H1 (cell line): ENCODE data around the gene SGCD. TPM values are rescaled to one million over a fixed set of nuclear protein-coding genes. Genes with fewer than 3 reads are reported as not detected.

Experiments used
- CTCF ChIA-PET: fragments of 300-600 bp; sonication (Branson Sonifier 250); formaldehyde crosslinking; loops from one replicate; lab custom pipeline; 2021; ENCODE audit not compliant: partially characterized antibody; lab: Charles Lee
- POLR2A ChIA-PET: fragments of 300-600 bp; sonication (Branson Sonifier 250); formaldehyde crosslinking; loops from one replicate; lab custom pipeline; 2021; ENCODE audit warnings: inconsistent platforms; ENCODE audit not compliant: partially characterized antibody; lab: Charles Lee
- DNase-seq, 2 experiments: peaks; one replicate each; pipeline versions ENCODE4 v3.0.0 to v3.0.0-alpha.2; 2010 to 2022; ENCODE audit warnings: low spot score in 2 of 2, low read depth in 1 of 2, mixed read lengths in 1 of 2
- FAIRE-seq: peaks from 2 replicates; lab custom pipeline; 2011; peaks lifted over from hg19 to GRCh38; lab: Jason Lieb, UNC
- H2AFZ ChIP-seq: 2 replicates; pipeline ENCODE4 v1.8.1; 2012; ENCODE audit warnings: low read length, inconsistent platforms
- H2AK5ac ChIP-seq: 2 replicates; pipeline ENCODE4 v1.6.1; 2013; ENCODE audit warnings: low read depth, low read length
- H2BK120ac ChIP-seq: replicated peaks from 2 replicates; pipeline ENCODE3; 2013; ENCODE audit warnings: low read depth, low read length, inconsistent platforms
- H2BK12ac ChIP-seq: 2 replicates; pipeline ENCODE4 v1.6.1; 2013; ENCODE audit warnings: low read depth, low read length
- H2BK15ac ChIP-seq: 2 replicates; pipeline ENCODE4 v1.6.1; 2013; ENCODE audit warnings: low read length
- H2BK20ac ChIP-seq: 2 replicates; pipeline ENCODE4 v1.6.1; 2013; ENCODE audit warnings: low read length
- H2BK5ac ChIP-seq: 2 replicates; pipeline ENCODE4 v1.6.1; 2013; ENCODE audit warnings: low read depth, low read length
- H3K14ac ChIP-seq: 2 replicates; pipeline ENCODE4 v1.6.1; 2013; ENCODE audit warnings: inconsistent platforms; ENCODE audit not compliant: insufficient read length
- H3K18ac ChIP-seq: 2 replicates; pipeline ENCODE4 v1.6.1; 2013; ENCODE audit warnings: low read length; ENCODE audit errors: extremely low read depth
- H3K23ac ChIP-seq: 2 replicates; pipeline ENCODE4 v1.6.1; 2013; ENCODE audit warnings: inconsistent platforms; ENCODE audit not compliant: insufficient read length
- H3K23me2 ChIP-seq: 2 replicates; pipeline ENCODE4 v1.6.1; 2013; ENCODE audit warnings: low read depth, low read length
- H3K27ac ChIP-seq: 2 replicates; pipeline ENCODE4 v1.6.1; 2011; ENCODE audit warnings: low read depth, low read length, inconsistent platforms
- H3K27me3 ChIP-seq, 4 experiments: replicated peaks in 1 of 4; 1 replicate in 1 of 4; 2 replicates in 3 of 4; pipeline versions ENCODE4 v1.6.1 to v1.8.1; 2011 to 2013; ENCODE audit warnings: low read length in 3 of 4, mild to moderate bottlenecking in 3 of 4, inconsistent platforms in 2 of 4, mixed read lengths in 2 of 4, moderate library complexity in 1 of 4; ENCODE audit not compliant: control insufficient read depth in 3 of 4, insufficient read depth in 3 of 4; ENCODE audit errors: extremely low read depth in 1 of 4
- H3K36me3 ChIP-seq, 4 experiments: 2 replicates each; pipeline versions ENCODE4 v1.6.1 to v1.8.1; 2011 to 2013; ENCODE audit warnings: mild to moderate bottlenecking in 4 of 4, low read length in 3 of 4, moderate library complexity in 2 of 4, control low read depth in 1 of 4, inconsistent platforms in 1 of 4; ENCODE audit not compliant: insufficient read depth in 4 of 4, control insufficient read depth in 2 of 4
- H3K4ac ChIP-seq: replicated peaks from 2 replicates; pipeline ENCODE3; 2013; ENCODE audit warnings: low read length, low read depth, mixed read lengths, inconsistent platforms; ENCODE audit not compliant: insufficient read length
- H3K4me1 ChIP-seq, 4 experiments: replicated peaks in 1 of 4; 1 replicate in 1 of 4; 2 replicates in 3 of 4; pipeline versions ENCODE4 v1.6.1 to v1.8.1; 2011 to 2013; ENCODE audit warnings: low read length in 3 of 4, inconsistent platforms in 2 of 4, mixed read lengths in 1 of 4; ENCODE audit not compliant: insufficient read depth in 4 of 4, control insufficient read depth in 3 of 4
- H3K4me2 ChIP-seq, 2 experiments: 2 replicates each; pipeline versions ENCODE4 v1.6.1 to v1.8.1; 2011 to 2013; ENCODE audit warnings: low read depth in 2 of 2, low read length in 2 of 2, control low read depth in 1 of 2, inconsistent platforms in 1 of 2, mild to moderate bottlenecking in 1 of 2; ENCODE audit not compliant: insufficient read depth in 1 of 2
- H3K4me3 ChIP-seq, 4 experiments: fragments of 200-600, 300-600 bp in 1 of 4; sonication (generic), shearing (Covaris generic), sonication (Bioruptor Twin) in 1 of 4; 2 replicates each; pipeline versions ENCODE4 v1.5.1 to v1.8.1; 2011 to 2016; ENCODE audit warnings: low read length in 4 of 4, low read depth in 3 of 4, control low read depth in 2 of 4, inconsistent platforms in 2 of 4, mild to moderate bottlenecking in 2 of 4, mixed read lengths in 1 of 4, moderate library complexity in 1 of 4; ENCODE audit not compliant: insufficient read depth in 2 of 4; ENCODE audit errors: extremely low read depth in 1 of 4
- H3K56ac ChIP-seq: replicated peaks from 2 replicates; pipeline ENCODE3; 2013; ENCODE audit warnings: low read depth, mild to moderate bottlenecking, mixed read lengths, low read length, inconsistent platforms; ENCODE audit not compliant: insufficient read length
- H3K79me1 ChIP-seq: 2 replicates; pipeline ENCODE4 v1.6.1; 2013; ENCODE audit warnings: low read depth, low read length, control low read depth
- H3K79me2 ChIP-seq, 2 experiments: 2 replicates each; pipeline versions ENCODE4 v1.6.1 to v1.8.1; 2012 to 2013; ENCODE audit warnings: low read length in 2 of 2, mild to moderate bottlenecking in 2 of 2, inconsistent platforms in 1 of 2; ENCODE audit not compliant: insufficient read depth in 2 of 2, control insufficient read depth in 1 of 2
- H3K9ac ChIP-seq, 4 experiments: replicated peaks in 1 of 4; 1 replicate in 1 of 4; 2 replicates in 3 of 4; pipeline versions ENCODE4 v1.6.1 to v1.8.1; 2011 to 2013; ENCODE audit warnings: low read depth in 3 of 4, low read length in 3 of 4, control low read depth in 2 of 4, mild to moderate bottlenecking in 2 of 4, moderate library complexity in 2 of 4, inconsistent platforms in 1 of 4; ENCODE audit errors: extremely low read depth in 1 of 4
- H3K9me3 ChIP-seq, 2 experiments: 2 replicates each; pipeline versions ENCODE4 v1.6.1 to v1.8.1; 2012 to 2013; ENCODE audit warnings: mild to moderate bottlenecking in 2 of 2, moderate library complexity in 2 of 2, control low read depth in 1 of 2, inconsistent platforms in 1 of 2, low read depth in 1 of 2, low read length in 1 of 2, mixed read lengths in 1 of 2; ENCODE audit not compliant: insufficient read depth in 2 of 2
- H4K20me1 ChIP-seq, 2 experiments: replicated peaks in 1 of 2; 2 replicates each; pipeline versions ENCODE3 to v1.8.1; 2011 to 2013; ENCODE audit warnings: inconsistent platforms in 2 of 2, low read length in 2 of 2, mild to moderate bottlenecking in 1 of 2; ENCODE audit not compliant: insufficient read depth in 2 of 2, control insufficient read depth in 1 of 2
- H4K5ac ChIP-seq: 2 replicates; pipeline ENCODE4 v1.6.1; 2013; ENCODE audit warnings: low read length, low read depth, mixed read lengths, inconsistent platforms; ENCODE audit not compliant: insufficient read length
- H4K8ac ChIP-seq: 2 replicates; pipeline ENCODE4 v1.8.0; 2013; ENCODE audit warnings: mild to moderate bottlenecking, moderate library complexity, low read length, inconsistent platforms; ENCODE audit not compliant: insufficient read depth; ENCODE audit errors: extremely low read depth
- H4K91ac ChIP-seq: replicated peaks from 2 replicates; pipeline ENCODE3; 2013; ENCODE audit warnings: low read length, mixed read lengths, inconsistent platforms; ENCODE audit not compliant: insufficient read length
- CREB1 ChIP-seq: IDR thresholded peaks from 2 replicates; pipeline ENCODE4 v1.6.1; 2012; ENCODE audit warnings: inconsistent platforms
- CTBP2 ChIP-seq: IDR thresholded peaks from 2 replicates; pipeline ENCODE4 v1.7.0; 2011; ENCODE audit warnings: borderline replicate concordance, mild to moderate bottlenecking, moderate library complexity, mixed read lengths, low read length; ENCODE audit not compliant: insufficient read depth, insufficient read length
- E2F6 ChIP-seq: IDR thresholded peaks from 2 replicates; pipeline ENCODE4 v1.6.1; 2012; ENCODE audit warnings: inconsistent platforms
- JUND ChIP-seq: IDR thresholded peaks from 2 replicates; pipeline ENCODE4 v1.6.1; 2011; ENCODE audit warnings: mild to moderate bottlenecking, improper control_type of control experiment, low read length
- MAFK ChIP-seq: IDR thresholded peaks from 2 replicates; pipeline ENCODE4 v1.6.1; 2012; ENCODE audit warnings: low read depth, mild to moderate bottlenecking, improper control_type of control experiment, low read length
- RFX5 ChIP-seq: IDR thresholded peaks from 2 replicates; pipeline ENCODE4 v1.6.1; 2011; ENCODE audit warnings: low read depth, low read length, improper control_type of control experiment, borderline replicate concordance
- SAP30 ChIP-seq: fragments of 300-600 bp; sonication (generic); IDR thresholded peaks from 2 replicates; pipeline ENCODE4 v1.7.1; 2012; ENCODE audit warnings: low read length, moderate library complexity, mild to moderate bottlenecking, inconsistent platforms; ENCODE audit not compliant: insufficient read depth, insufficient replicate concordance
- YY1 ChIP-seq: IDR thresholded peaks from 2 replicates; pipeline ENCODE4 v1.6.1; 2011; ENCODE audit warnings: low read depth, mild to moderate bottlenecking, low read length
- ZNF274 ChIP-seq: IDR thresholded peaks from 2 replicates; pipeline ENCODE4 v1.7.0; 2012; ENCODE audit warnings: low read length, borderline replicate concordance; ENCODE audit errors: extremely low read depth
- WGBS, 2 experiments: shearing (Covaris generic) in 1 of 2; methylation state at CpG; one replicate each; pipeline versions ENCODE4 v1.1.6 to v1.1.7; 2013 to 2015; ENCODE audit warnings: low lambda C conversion rate in 2 of 2, mixed read lengths in 2 of 2, inconsistent platforms in 1 of 2, low coverage in 1 of 2, missing lambda C conversion rate in 1 of 2; ENCODE audit not compliant: insufficient replicate concordance in 2 of 2, insufficient coverage in 1 of 2, insufficient read length in 1 of 2; ENCODE audit errors: extremely low coverage in 1 of 2, missing lambda C conversion rate in 1 of 2; 5-methylcytosine and 5-hydroxymethylcytosine counted together
- polyA plus RNA-seq, 7 experiments: library from polyadenylated mRNA; depleted of rRNA in 3 of 7; stranded (reverse) in 5 of 7; unstranded in 2 of 7; fragments of >200 nt in 5 of 7; fragments of 200-250 nt in 2 of 7; gene quantifications; 1 replicate in 5 of 7; 2 replicates in 1 of 7; 4 replicates in 1 of 7; pipeline versions ENCODE4 v1.2.1 to v1.2.3, GENCODE V29; 2011 to 2013; ENCODE audit warnings: missing spikeins in 2 of 7, mixed read lengths in 2 of 7
- total RNA-seq: library from RNA; stranded (reverse); fragmentation: NEBNext Ultra II Directional; extraction: Animal tissue kit (Norgen Biotek cat#: 25700); gene quantifications from 2 replicates; pipeline ENCODE4 v1.2.1, GENCODE V29; 2021
- TF ChIP-seq, protein P1 (sequence below): IDR thresholded peaks from 2 replicates; pipeline ENCODE4 v1.6.1; 2011; ENCODE audit warnings: low read depth, mild to moderate bottlenecking, low read length; ENCODE audit not compliant: insufficient read depth

SGCD gene
- total and polyA plus RNA-seq, 2 of the 8 experiments (the other 6 are each of a cell fraction or from before 2014, with no cell fraction given): 0.04 to 0.08 TPM

- Histone ChIP-seq H3K79me2 (no peaks in the 10 kb centered on the region), H3K4ac (no peak overlapping the region), H3K36me3 (no peaks in the 10 kb centered on the region), H3K9me3 (no peaks in the 10 kb centered on the region), H2BK20ac (no peak overlapping the region), H2BK12ac (no peak overlapping the region), H3K23me2 (no peaks in the 10 kb centered on the region), H3K27me3 (no peaks in the 10 kb centered on the region), H4K91ac (no peak overlapping the region), H2BK5ac (no peak overlapping the region), H4K5ac (no peak overlapping the region), H2BK15ac (no peak overlapping the region), H2AFZ (no peak overlapping the region), H4K8ac (no peak overlapping the region), H3K4me3 (no peak overlapping the region), H3K56ac (no peak overlapping the region), H3K4me1 (no peaks in the 10 kb centered on the region), H3K14ac (no peak overlapping the region), H4K20me1 (no peaks in the 10 kb centered on the region), H2BK120ac (no peak overlapping the region), H2AK5ac (no peak overlapping the region), H3K27ac (no peak overlapping the region), H3K79me1 (no peaks in the 10 kb centered on the region), H3K9ac (no peak overlapping the region), H3K23ac (no peak overlapping the region), H3K18ac (no peak overlapping the region), H3K4me2 (no peak overlapping the region)
- TF ChIP-seq ZNF274 (no peak), SAP30 (no peak), YY1 (no peak), MAFK (no peak), CTBP2 (no peak), RFX5 (no peak), CREB1 (no peak), E2F6 (no peak), JUND (no peak)
- TF ChIP-seq, protein P1, sequence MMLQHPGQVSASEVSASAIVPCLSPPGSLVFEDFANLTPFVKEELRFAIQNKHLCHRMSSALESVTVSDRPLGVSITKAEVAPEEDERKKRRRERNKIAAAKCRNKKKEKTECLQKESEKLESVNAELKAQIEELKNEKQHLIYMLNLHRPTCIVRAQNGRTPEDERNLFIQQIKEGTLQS: no peak
- ChIA-PET CTCF (no interaction called here), POLR2A (no interaction called here)
- no peak for DNase-seq
- WGBS, 2 experiments: 91% methylated on average over 2 of the region's 2 CpGs; no CpG with 5 or more reads in 1 of the 2 experiments
- FAIRE-seq: no peak
Observed at GRCh38 chr5:156411957-156412356, 85.0 kb downstream of the SGCD start.
